NCI-H345 (cell line): ENCODE data around the gene HOXB8.

Source experiments
- DNase-seq: peaks from one replicate; lab custom pipeline; 2025; lab: John Stamatoyannopoulos, UW

HOXB8 gene

GRCh38 chr17:48610282-48611211, 4.5 kb downstream of the HOXB8 start, which contains the start of gene HOXB7:
Gene HOXB7 (minus strand): TSS chr17:48611017. CDS start chr17:48610918, 99 bp downstream.
- peak; percentile 82 for DNase-seq

DNA sequence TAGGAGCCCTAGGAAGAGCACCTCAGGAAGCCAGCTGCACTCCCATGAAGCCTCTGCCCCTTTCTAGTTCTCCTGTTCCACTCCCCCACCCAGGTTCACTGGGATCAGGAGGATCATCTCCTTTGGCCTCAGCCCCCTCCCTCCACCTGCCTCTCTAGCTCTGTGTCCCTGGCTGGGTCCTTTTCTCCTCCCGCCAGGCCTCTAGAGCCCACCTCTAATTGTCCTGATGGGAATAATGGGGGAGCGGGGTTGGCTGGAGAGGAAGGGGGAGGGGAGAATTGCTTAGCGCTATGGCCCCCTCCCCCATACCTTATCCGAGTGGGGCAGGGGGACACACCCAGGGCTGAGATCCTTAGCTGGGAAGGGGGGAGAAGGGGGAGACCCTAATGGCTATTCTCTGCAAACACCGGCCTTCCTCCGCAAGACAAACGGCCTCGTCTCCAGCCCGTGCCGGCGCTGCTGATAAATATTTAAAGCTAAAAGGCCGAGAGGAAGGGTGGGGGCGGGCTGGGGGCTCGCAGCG, 5.3 kb downstream of the HOXB8 start:
- peak; percentile 37 for DNase-seq

GRCh38 chr17:48609033-48609432, 6.1 kb downstream of the HOXB8 start:
- no peak for DNase-seq

- no peak for DNase-seq
Observed at GRCh38 chr17:48608494-48608834, 6.6 kb downstream of the HOXB8 start.

DNA sequence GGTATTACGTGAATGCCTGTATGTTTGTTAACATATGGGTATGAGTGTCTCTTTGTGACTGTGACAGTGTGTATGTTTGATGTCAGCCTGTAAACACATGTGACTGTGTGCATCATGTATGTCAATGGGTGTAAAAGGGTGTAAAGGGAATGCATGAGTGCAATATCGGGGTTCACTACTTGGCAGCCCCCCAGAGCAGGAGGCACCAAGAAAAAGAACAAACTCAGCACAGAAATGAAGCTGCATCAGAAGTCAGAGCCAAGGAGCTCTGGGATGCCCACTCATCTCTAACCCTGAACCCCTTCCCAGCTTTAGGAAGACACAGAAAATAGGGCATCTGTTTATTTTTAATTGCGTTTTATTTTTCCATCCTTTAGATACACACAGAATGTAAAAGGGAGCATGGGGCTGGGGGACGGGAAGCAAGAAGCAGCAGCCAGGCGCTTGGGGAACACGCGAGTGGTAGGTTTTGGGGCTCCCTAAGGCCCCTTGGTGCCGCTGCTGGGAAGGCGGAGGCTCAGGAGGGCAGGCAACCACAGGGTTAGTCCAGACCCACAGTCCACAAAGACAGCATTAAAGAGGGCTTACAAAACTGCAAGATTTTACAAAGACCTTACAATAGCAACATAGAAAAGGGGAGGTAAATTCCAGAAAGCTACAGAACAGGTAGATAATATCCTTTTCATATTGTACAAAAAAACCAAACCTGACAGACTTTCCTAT, 8.0 kb downstream of the HOXB8 start:
- DNase-seq = no peak

DNA sequence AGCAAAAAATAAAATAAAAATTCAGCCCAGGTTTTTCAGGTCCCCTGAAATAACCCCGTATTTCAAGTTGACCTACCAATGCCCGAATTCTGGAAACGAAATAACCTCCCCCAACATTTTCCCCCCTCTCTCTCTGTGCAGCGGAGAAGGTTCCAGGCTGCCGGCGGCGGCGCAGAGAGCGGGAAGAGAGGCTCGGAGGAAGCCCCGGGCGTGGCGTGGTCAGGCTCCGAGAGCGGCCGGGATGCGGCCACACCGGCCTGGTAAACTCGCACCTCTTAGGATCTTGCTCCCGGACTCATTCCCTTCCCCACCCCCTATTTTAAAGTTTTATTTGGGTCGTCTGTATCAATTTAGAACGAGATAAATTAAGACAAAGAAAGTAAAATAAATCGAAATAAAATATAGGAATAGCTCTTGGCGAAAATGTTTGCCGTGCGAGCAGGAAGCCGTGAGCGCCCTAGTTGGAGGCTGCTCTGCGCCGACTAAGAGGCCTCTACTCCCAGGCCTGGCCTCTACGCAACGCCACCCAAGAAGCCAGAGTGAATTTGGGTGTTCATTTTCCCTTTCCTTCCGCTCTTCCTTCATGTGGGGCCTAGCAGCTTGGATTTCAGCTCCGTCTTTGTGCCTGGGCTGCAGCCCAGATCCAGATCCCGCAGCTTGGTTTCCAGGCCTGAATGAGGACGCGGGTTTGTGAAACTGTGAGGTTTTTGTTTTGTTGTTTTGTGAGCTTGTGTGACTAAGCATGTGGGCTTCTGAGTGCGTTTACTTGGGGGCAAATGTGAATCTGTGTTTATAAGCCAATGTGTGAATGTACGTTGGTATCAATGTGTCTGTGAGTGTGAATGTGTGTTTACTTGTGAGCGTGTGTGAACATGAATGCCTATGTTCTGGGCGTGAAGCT, 8.9 kb downstream of the HOXB8 start:
- no peak for DNase-seq

GRCh38 chr17:48605409-48605919, 9.6 kb downstream of the HOXB8 start:
- DNase-seq = no peak

DNA sequence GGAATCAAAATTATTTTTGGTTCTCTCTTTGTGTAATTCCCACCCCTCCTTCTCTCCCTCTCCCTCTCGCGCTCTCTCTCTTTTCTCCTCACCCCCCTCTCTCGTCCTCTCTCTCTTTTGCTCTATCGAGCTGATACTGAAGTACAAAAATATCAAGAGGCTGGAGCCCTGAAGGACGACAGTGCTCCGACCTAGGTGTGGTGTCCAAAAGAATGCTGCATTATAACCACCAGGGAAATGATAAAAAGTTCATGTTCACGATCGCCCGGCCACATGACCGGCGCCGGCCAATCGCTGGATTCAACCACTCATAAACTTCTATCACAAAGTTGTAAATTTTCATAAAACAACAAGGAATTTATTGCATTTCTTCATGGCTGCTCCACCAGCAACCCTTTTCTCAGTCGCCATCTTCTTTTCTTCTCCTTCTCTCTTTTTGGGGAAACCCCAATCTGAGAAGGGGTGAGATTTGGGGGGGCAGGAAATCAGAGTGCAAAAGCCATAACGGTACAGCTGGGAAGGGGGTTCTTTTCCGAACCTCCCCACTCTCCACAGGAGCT, 10.2 kb downstream of the HOXB8 start, which contains the start of gene HOXB6:
HOXB6 (minus strand) TSS at position 217 of the 560 bp plus-strand sequence. CDS start 6,836 bp downstream, outside the sequence.
- DNase-seq = no peak

DNA sequence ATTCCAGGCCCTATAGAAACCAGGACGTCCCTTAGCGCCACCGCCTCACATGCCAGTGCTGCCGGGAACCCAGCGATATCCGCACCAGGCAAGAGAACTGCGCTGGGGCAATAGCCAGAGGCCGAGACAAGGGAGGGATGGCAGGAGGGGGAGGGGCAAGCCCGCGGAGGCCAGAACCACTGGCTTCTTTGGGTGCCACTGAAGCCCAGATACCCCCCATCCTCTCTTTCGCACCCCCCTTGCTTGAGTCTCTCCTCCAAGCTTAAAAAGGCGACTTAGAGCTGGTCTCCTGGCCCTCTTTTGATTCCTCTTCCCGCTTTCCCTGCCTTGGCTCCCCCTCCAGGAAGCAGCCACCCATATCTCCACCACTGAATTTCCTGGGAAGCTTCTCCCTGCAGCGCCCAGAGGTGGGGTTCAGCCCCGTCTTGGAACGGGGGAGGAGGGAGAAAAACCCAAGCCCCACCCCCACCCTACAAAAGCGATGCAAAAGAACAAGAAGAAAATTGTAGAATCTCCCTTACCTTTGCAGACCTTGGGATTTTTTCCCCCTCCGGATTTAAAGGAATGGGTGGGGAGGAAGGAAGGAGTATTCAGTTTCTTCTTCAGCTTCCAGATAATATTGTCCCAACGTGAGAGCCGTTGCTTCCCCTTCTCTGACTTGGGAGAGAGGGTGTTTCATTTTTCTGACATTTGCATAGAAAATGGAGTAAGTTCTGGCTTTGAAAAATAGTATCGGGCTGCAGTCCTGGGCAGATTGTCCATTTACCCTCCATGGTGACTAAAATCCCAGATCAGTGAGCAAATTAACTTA, 10.9 kb downstream of the HOXB8 start:
- no peak for DNase-seq

DNA sequence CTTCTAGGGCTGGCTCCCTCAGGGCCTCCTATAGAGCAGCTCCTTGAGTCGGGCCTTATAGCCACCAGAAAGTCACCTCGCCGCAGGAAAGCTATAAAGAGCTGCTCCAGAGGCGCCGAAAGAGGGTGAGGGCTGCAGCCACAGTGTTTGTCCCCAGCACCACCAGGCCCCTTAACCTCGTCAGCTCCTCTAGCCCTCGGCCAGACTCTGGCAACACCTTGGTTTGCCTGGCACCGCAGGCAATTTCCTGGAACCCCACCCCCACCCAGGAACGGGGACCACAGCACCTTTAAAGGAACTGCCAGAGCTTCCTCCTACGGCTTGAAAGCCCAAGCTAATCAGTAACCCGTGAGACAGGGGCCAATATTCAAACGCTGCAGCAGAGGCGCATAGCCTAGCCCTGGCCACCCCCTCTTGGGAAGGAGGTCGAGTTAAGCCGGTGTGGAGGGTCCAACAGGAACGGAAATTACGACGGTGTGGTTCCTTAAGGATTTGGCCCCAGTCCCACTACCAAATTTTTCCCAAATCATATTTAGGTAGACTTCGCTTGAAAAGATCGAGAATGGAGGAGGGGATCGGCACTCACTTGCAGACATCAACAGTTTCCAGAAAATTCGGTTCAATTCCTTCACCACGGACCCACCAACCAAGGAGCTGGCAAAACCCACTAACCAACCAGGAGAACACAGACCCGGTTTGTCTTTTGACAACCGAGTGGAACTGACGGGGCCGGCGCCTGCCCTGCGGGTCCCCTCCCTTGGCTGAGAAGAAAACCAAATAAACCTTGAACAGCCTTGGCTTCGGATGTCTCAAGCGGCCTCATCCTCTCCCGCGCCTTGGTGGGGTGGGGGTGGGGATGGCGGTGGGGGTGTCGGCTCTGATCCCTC, 13.3 kb downstream of the HOXB8 start:
- no peak for DNase-seq

- no peak for DNase-seq
Observed at GRCh38 chr17:48601207-48601538, 13.9 kb downstream of the HOXB8 start.

- DNase-seq = no peak
Observed at GRCh38 chr17:48600244-48601098, 14.6 kb downstream of the HOXB8 start.

GRCh38 chr17:48599354-48599753, 15.7 kb downstream of the HOXB8 start:
- no peak for DNase-seq

DNA sequence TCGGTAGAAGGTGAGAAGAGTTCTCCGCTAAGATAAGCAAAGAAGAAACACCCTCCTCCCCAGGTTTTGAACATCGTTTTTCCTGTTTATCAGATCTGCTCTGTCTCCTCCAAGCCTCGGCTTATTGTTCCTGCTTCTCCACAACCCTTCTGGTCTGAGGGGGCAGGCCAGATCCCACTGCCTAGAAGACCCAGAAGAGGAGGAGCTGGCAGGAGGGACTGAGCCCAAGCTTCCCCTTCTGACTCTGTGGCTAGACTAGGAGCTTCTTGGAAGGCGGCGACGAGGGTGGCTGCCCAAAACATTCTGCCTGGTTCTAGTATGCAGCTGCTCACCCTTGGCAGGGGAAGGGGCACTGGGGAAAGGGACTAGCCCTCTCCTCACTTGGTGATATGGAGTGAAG, 16.4 kb downstream of the HOXB8 start:
- no peak for DNase-seq

DNA sequence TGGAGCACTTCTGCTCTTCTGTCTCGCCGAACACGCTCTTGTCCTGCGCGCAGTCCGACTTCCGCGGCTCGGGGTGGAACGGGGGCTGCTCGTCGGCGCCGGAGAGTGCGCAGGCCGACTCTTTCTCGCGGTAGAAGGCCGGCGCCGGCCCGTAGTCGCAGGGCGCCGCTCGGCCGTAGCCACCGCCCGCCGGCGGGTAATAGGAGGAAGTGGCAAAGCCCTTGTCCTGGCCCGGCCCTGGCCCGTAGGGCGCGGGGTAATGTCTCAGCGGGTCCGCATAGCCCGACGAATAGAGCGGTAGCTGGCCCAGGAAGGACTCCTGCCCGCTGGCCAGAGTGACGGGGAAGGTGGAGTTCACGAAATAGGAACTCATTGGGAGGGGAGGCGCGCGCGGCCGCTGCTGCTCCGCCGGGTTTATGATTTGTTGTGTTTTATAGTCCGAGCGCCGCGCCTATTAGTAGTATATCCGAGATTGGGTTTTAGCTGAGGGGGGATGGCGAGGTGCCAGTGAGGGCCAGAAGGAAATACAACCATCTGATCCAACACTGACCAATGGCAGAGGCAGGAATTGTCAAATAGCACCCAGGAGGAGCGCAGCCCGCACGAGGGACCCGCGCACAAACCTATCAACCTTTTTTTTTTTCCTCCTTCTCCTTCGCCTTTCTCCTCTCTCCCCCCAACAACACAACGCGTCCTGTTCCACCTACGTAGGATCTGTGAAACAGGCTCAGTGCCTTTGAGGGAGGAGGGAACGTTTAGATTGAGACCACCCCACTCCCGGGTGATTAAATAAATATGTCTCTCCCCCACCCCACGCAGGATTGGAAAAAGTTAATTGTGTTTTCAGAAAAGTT, 17.1 kb downstream of the HOXB8 start:
- DNase-seq = no peak

DNA sequence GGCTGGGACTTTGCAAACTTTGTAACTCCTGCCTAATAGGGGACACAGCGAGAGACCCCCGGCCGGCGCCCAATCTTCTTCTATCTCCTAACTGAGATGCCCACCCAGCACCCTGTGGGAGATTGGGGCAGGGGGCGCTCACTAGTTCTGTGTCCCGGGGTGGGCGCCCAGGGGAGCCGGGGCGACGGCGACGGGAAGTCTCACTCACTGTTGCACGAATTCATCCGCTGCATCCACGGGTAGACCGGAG, 17.6 kb downstream of the HOXB8 start:
- no peak for DNase-seq

DNA sequence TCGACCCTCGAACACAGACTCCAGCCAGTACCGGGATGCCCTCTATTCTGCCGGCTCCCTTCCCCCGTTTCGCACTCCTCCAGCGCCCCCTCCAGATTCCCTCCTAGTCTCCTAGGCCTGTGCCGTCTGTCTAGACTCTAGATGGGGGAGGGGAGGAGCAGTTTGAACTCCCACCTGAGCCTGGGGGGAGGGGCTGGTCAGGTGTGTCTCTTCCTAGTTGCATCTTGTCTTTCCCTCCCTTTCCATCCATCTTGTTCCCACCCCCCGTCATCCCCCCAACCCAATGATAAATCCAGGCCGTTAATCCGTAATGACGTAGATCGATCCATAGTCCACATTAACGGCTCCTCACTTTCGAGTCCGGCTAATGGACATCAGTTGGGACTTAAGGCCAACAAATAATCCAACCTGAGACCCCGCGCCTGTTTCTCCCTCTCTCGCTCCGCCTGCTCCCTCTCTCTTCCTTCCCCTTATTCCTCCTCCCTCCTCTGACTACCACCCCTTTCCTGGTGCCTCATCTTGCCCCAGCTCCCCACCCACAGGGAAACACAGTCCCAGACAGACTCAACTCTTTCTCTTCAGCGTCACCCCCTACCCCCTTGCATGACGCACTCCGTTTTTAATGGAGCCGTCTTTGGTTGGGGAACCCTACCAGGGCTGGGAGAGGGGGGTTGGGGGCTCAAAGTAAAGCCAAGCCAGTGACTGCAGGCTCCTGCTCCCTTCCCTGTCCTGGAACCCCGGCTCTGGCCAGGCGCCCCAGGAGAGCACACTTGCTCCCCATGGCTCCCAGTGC, 18.2 kb downstream of the HOXB8 start:
- no peak for DNase-seq
